ENCODE results near the gene ZEB2.

Gene ZEB2

DNA sequence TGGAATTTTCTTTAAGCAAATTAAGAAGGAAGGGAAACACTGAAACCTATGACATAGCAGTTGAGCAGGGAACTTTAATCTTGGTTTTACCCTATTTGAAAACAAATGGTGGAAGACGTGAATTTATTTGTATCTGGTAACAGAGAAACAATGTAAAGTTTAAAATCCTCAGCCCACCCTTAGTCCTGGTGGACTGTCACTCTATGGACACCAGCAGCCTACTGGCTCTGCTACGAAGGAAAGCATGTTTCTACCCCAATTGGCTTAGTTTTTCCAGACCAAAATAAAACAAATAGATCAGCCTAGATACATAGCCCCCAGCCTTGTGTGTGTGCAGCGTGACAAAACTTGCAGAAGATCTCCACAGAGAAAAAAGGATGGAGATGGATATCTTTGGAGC is 7.4 kb downstream of the ZEB2 start:
- DNase-seq: no peak

DNA sequence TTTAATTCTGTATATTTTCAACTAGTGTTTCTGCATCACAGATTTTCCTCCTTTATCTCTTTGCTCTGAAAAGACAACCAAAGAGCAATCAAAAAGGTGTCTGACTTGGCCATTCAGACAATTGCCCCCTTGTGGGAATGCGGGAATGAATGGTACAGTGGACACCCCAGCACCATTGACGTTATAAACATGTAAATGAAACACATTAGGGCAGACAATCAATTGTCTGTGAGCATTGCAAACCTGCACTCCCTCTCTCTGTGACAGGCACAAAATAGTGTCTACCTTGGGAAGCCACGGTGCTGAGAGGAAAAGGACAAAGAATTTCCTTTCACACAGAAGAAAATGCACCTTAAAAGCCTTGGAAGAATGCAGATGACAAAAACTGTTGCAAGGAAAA is 8.0 kb downstream of the ZEB2 start:
- no peak for DNase-seq

DNA sequence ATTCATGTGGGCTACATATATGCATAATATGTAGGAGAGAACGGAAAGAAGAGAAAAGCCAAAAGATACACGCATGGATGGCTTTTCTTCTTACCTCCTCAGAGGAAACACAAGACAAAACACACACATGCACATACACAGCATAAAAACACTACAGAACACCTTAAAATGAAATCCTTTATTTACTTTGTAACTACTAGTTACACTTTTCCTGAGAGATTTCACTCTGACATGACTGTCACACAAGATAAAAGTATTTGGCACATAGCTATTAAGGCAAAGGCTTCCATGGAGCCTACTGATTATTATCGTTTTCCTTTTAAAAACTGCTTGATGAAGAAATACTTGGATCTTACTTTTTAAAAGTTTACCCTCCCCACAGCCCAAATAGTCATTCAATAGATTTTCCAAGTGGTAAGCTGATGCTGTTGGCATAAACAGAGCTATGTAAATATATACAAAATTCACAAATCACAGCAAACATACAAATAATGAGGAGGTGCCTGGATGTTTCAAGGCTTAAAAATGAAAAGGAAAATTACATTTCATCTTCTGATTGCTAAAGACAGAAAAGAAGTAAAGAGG is 8.6 kb downstream of the ZEB2 start:
- no peak for DNase-seq

DNA sequence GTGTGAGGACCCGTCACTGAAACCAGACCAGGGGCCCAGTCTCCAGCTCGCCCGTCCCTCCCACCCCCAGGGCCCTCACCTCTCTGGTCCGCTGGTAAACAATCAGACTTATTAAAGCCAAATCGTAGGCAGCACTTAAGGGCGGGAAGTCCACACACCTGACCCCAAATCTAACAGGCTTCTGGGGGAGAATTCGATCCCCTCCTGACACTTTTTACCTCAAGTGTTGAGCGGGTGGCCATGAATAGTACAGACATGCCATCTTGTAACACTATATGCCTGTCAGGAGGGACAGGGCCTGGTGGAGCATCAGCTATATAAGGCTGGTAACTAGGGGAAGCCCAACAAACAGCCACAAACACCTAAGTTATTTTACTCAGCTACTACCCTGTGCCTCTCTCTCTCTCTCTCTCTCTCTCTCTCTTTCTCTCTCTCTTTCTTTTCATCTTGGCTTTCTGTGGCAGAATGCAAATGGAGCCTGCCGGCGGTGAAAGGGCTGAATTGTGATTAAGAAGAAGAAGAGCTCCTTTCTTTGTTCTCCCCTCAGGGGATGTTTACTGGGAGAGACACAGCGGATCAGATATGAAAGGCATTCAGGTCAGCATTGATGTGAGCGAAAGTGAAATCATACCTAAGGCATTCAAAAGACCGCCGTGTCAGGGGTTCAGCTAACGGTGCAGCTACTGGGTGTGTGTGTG is 9.5 kb downstream of the ZEB2 start:
- DNase-seq: peak; percentile 72

DNA sequence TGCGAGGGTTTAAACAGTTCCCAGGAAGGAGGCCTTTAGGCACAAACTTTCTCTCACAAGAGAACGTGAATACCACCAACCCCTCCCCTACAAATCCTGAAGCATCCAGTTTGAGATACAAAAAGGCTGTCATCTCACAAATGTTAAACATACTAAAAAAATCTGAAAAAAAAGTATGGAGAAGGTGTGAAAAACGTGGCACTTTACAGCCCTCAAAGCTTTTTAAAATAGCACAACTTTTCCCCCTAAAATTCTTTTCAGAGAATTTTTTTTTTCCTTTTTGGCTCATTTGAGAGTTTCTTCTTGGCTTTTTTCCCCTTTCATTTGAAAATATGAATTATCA is 10.1 kb downstream of the ZEB2 start:
- DNase-seq: no peak

DNA sequence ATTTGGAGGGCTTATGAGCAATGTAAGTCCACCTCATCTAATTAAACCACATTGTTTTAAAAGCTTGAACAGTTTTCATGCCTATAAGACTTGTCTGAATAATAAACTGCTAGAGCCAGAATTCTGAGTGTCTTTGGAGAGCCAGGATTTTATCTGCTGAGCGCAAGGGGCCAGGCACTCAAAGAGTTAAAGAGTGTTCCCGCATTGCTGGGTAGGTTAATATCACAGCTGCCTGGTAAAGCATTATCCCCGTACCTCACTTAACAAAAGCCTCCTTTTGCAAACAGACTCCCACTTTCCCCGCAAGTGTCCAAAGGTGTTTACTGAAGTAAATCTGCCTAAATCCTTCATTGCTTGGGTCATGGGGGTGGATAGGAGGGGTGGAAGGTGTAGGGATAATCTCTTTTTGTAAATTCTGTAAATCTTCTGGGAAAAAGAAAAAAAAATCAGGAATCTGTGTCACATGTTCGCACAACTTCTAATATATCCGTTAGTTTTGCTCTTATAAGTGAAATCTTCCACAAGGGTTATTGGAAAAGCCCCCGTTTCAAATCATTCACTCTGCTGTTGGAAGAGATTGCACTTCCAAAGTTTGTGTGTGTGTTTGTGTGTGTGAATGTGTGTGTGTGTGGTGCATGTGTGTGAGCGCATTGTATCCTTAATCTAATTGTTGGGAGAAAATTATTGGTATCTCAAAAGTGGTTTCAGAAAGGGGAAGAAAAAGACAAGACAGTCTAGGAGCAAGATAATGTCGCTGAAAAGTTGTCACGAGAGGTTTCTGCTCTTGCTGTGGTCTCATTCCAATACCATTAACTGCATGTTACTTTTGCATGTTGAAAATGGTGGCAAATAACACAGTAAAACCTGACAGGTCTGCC is 10.7 kb downstream of the ZEB2 start:
- no peak for DNase-seq

DNA sequence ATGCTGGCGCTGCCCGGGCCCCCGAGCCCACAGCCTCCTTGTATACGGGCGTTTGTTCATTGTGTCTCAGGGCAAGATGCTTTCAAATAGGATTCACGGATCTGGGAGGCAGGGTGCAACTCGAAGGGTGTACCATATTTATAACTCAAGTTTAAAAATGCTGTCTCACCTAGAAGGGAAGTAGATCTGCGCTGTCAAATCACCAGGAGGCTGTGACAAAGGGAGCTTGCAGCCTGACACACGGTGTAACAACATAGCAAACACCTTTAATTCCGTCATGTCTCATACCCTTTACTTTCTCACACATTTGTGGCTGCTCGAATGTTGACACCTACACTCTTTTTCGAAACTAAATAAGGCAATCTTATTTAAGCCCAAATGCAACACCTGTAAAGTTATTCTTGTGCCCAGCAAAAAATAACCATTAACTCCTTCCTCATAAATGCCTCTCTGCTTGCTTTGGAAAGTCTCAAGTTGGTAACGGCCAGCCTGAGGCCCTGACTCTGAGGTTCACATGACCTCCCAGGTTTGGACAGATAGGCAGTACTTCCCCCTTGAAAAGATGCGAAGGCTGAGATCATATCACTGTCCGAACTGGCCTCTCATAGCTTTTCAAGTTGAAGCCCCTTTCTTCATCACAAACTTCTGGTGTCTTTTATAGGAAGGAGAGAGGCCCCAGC is 11.6 kb downstream of the ZEB2 start:
- peak; percentile 50 for DNase-seq

DNA sequence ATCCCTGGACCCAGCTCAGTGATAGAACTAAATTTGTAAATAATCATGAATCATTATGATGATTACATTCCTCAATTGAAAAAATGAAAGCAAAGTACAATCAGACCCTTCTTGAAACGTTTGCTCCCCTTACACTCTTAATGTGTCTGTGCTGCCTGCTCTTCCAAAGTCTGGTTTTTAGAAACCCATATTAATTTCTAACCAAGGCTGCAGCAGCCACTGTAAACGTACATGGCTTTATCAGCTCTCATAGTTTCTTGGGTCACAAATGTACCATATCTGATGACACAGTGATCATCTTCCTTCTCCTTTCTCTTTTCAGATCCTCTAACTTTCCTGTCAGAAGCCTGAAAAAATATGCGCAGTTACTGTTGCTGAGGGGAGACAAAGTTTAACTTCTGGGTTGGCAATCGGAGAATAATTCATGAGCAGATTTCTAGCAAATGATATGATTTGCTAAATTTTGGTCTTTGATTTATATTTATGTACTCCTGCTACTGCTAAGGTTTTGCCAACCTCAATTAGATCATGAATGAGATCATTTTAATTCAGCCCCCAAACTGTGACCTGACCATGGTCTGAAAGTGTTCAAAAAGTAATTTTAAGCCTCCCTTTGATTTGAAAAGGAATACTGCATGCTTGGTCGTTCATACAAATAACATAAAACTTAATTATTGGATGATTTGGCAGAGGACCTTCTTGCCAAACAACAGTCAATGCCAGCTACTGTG is 12.3 kb downstream of the ZEB2 start:
- DNase-seq: no peak

DNA sequence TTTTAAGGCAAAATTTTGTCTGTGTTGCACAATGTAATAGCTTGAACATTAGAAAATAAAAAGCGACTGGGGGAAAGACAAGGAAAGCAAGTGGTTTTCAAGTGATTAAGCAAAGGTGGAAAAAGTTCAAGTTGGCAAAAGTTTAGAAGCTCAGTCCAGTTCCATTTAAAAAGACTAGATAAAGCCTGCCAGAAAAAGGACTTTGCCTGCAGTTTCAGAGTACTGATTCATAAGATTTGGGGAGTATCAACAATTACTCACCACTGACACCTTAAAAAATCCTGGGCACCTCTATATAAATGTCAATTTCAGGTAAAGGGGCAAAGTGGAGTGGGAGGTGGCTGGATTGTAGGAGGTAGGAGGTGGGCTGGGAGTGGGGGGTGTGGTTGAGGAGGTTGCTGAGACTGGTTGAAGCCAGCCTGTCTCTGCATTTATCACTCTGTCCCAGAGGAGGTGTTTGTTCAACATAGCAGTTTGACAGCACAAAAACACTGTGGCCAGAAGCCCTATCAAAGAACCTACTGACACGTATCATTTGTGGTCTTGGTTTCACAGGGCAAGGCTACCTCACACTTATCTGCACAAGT is 14.6 kb downstream of the ZEB2 start:
- DNase-seq: peak; percentile 52

DNA sequence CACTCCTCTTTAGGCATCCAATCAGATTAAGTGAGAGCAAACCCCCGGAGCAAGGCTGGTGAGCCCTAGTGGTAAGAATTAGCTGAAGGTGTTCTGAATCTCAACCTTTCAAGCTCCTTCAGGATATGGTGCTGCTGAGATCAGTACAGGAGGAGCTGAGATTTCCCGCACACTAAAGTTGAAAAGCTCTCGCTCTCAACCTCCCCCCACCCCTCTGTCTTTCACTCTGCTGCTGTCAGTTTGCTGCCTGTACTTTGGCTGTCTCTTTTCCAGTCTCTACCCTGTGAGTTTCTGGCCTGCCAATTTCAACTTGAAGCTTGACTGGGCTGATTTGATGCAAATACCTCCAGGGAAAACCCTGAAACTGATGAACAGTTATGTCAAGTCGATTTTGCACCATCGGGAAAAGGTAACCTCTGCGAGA is 15.7 kb downstream of the ZEB2 start:
- no peak for DNase-seq

DNA sequence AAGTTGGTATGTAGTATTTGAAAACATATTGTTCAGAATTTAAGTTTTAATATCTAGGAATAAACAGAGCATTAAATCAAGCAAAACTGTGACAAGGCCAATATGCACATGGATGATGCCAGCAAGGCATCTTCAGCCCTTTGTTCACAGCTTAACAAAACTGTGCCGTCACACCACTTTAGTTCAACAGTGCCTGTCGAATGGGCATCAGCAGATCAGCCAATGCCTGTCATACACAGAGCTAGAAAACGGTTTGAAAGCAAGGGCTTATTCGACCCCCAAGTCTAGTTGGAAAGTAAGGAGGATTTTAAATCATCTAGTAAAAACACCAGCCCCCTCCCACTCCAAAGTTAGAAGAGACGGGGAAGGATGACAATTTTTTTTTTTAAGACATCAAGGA is 16.7 kb downstream of the ZEB2 start:
- DNase-seq: no peak

DNA sequence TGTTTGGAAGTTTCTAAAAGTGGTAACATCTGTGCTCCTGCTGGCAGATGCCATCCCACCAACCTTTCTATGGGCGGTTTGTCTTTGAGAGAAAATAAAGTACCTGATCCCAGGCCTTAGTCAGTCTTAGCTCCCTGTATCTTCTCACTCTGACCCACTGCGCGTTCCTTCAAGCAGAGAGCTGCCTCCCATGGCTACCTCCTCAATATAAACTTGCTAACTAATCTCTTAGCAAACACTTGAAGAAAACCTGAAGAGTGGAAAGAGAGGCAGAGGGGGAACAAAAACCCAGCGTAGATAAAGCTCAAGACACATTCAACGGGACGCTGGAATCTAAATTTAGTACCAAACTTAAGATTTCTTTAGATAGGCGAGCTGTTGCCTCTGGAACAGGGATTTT is 17.6 kb downstream of the ZEB2 start:
- no peak for DNase-seq

DNA sequence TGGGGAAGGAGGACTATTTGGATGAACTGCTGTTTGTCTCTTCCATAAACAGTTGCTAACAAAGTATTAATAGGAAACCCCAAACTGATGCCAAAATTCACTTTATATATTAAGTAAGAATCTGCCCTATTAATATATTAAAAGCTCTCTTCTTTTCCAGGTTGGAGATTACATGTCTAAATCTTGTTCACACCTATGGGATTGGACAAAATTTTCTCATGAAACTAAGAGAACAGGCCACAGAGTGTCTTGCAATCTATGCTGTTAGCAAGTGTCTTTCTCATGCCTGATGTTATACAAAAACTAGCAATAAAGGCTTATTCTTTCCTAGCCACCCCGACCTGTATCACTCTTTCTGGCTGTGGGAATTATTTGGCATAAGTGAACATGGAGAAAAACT is 18.3 kb downstream of the ZEB2 start:
- DNase-seq: no peak

DNA sequence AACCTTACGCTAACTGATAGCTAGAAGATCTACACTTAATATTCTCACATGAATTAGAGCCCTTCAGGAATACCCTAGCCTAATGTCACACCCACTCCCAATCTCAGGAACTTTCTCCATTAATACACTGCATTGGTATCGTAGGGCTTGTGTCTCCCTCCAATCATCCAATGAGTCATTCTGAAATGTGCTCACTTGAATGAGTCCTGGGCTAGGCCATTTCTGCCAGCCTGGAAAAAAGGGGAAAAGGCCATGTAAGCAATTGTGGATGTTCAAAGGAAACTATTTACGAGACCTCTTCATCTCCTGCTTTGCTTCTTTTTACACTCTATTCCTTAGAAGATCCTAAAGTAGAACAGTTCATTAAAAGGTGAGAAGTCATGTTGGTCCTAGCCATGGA is 18.8 kb downstream of the ZEB2 start:
- no peak for DNase-seq

DNA sequence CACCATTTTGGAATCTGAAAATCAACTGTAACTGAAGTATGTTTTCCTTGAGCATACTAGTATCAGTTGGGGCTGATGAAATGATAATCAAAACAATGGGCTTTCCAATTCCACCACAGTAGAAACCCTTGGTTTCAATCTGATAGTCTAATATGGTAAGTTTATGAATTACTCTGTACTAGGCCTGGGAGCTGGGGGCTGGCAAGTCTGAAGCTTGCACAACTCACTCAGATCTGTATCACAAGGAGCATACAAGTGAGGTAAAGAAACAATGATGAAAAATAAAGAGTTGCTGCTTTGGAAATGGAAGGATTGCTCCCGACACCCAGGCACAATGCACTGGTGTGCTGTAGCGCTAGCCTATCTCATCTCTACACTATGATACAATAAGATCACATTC is 19.4 kb downstream of the ZEB2 start:
- DNase-seq: no peak

DNA sequence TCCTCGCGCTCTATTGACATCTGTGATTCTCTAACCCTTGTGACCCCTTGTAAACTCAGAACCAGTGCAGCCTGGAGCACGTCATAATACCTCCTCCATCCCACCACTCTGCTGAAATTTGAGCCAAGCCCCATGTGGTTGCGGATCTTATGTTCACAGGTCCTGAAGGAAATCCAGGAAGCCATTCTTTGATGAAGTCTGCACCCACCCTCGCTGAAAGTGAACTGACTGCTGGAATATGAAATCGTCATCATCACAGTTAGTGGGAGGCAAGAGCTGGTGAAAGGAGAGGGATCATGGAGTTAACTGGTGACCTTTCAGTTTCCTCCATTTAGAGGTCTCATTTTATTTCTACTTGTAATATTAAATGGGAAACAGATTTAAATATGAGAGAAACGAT is 21.6 kb downstream of the ZEB2 start:
- DNase-seq: no peak

DNA sequence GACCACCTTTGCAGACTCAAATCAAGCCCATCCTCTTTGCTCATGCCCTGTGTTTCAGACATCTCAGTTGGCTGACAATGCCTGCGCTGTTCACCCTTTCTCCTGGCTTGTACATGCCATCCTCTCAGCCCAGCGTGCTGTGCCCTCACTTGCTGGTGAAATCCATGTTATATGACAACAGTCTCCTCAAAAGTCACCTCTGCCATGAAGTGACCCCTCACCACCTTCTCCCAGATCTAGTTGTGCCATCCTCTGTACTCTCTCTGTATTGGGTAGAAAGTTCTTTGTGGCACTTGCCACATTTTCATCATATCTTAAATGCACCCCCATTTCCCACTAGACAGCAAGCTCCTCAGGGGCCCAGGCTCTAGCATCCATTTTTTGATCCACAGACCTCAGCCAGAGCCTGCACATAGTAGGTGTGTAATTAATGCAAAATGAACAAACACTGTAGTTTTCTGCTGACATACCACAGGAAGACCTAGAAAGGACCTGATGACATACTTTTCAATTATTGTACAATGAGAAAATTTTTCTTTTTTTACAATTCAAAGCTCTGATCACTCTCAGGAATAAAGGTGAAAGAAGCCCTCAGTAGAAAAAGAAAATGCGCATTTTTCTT is 22.8 kb downstream of the ZEB2 start:
- no peak for DNase-seq

DNA sequence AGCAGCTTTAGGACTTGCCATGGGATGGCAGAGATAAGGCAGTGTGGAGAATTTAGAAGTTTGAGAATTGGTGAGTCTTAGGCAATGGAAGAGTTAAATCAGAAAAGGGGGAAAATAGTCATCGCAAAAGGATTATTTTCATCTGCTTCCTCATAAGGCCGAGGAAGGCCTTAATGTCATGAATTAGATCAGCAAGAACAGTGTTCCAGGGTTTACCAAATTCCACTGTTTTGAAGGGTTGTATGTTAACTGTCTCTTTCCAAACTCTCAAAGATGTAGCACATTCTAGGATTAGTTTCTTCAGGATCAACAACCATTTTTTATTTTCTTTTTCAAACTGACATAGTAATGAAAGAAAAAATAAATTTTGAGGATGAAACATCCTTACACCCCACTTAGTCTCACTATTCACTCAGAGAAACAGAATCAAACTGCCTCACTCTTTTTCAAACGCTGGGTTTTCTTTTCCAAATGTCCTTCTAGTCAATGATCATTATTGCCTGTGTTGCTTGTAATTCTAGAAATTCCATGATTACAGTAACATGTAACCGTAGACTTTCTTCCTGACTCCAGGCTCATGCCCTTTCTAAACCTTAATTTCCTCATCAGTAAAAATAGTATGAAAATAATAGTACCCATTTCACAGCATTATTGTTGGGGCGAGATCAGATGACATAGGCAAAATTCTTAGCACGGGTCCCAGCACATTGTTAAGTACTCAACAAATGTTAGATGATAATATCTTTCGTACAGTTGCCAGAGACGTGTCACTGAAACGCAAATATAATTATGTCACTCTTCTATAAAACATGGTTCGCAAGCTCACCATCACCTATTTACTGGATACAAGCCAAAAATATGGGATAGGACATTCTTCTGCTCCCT is 23.6 kb downstream of the ZEB2 start:
- no peak for DNase-seq

DNA sequence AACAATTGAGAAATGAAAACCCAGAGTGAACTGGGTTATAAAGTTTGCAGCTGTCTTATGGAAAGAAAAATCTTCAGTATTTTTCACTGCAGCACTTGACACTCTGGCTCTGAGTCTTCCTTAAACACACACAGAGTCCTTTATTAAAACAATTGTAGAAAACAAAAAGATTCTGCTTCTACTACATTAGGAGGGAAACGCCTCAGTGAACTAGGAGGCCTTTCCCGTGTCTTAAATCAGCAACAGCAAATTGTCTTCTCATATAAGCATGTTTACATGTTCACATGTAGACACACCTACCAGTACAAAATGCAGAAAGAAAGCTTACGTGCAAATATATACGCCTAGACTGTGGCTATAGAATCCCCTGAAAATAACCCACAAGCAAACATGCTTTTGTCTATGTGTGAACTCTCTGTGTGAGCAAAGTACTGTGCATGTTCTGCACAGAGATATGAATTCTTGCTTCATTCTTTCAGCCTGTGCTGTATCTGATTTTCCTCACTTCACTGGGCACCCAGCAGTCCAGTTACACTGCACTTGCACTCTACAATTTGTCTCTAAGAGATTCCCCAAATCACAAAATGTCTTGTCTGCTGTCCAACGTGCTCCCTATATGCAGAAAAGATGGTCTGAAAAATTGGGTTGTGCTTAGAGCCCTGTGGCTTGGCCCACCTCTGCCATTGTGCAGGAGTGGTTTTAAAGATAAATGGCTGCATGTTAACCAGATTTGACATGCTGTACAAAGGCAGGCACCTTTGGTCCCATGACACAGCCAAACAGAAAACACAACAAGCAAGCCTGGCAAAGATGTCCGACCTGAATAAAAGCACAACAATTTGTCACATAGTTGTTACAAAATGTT is 24.5 kb downstream of the ZEB2 start:
- no peak for DNase-seq

All from CD4-positive, alpha-beta T cell treated with Interferon gamma for 1 hour (primary cell).